CD4-positive, alpha-beta T cell treated with Interleukin-2 at 100 ng/mL for 4 hours (primary cell): ENCODE results near the gene EEPD1.

Experiments used
- DNase-seq: peaks from one replicate; pipeline ENCODE4 v3.0.0-alpha.2; 2020; ENCODE audit warnings: low spot score

The EEPD1 gene

DNA sequence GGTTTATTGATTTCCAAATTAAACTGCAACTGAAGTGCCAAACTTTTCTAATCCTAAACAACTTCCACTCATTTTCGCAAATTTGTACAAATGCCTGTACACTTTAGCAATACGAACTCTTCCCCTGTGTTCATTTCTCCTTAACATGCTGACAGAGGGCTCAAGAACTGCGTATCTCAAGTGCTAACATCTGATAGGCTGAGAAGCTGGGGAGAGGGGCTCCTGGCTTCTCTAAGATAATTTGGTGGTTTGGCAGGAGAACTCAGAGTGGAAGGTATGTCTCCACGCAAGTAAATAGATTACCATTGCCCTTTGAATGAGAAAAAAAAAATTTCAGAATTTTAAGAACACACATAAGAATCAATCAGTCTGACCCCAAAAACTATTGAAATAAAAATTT lies 183.3 kb downstream of the EEPD1 start:
- DNase-seq, result no peak

DNA sequence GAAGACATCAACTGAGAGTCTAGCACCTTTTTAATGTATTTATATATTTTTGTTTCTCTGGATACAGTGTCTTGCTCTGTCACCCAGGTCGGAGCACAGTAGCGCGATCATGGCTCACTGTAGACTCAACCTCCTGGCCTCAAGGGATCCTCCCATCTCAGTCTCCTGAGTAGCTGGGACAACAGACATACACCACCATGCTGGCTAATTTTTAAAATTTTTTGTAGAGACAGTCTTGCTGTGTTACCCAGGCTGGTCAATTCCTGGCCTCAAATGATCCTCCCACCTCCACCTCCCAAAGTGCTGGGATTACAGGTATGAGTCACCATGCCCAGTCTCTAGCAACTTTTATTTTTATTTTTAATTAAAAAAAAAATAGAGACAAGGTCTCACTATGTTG lies 185.2 kb downstream of the EEPD1 start:
- DNase-seq, result no peak

DNA sequence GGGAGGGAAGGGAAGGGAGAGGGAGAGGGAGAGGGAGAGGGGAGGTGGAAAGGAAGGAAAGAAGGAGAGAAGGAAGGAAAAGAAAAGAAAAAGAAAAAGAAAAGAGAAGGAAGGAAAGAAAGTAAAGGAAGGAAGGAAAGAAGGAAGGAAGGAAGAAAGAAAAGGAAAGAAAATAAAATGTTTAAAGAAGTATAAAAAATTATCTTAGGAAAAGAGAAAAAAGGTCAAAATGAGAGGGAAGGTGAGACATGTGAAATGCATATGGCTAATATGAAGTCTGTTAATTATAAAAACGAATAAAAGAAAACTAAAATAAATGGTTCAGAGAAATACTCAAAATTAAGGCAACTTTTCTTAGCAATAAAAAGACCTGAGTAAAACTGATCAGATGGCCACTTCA lies 190.5 kb downstream of the EEPD1 start:
- DNase-seq, result no peak

DNA sequence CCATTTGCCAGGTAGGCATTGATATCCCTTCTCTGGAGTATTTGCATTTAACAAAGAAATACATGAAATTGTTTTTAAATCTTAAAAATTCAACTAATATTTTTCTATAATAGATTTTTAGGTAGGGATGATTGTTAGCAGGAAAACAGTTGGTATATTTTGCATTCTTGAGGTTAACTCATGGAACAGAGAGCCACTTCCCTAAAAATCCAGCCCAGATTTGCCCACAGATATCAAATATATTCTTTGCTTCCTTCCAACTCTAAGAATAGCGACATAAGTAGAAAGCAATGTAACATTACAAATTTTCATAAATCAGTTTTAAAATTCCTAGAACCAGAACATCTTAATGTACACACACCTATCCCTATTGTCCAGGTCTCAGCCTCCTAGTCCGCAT lies 191.6 kb downstream of the EEPD1 start:
- no peak for DNase-seq

DNA sequence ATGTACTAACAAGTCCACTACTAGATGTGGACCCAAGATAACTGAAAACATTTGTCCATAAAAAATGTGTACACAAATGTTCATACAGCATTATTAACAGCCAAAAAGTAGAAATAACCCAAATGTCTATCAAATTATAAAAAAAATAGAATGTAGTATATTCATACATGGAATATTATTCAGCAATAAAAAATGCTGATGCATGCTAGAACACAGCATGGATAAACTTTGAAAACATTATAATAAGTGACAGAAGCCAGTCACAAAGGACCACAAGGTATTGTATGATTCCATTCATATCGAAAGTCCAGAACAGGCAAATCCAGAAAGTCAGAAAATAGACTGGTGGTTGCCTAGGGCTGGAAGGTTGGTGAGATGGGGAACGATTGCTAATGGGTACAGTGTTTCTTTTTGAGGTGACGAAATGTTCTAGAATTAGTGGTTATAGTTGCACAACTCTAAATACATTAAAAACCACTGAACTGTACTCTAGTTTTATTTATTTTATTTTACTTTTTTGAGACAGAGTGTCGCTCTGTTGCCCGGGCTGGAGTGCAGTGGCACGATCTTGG lies 193.3 kb downstream of the EEPD1 start:
- DNase-seq, result no peak

DNA sequence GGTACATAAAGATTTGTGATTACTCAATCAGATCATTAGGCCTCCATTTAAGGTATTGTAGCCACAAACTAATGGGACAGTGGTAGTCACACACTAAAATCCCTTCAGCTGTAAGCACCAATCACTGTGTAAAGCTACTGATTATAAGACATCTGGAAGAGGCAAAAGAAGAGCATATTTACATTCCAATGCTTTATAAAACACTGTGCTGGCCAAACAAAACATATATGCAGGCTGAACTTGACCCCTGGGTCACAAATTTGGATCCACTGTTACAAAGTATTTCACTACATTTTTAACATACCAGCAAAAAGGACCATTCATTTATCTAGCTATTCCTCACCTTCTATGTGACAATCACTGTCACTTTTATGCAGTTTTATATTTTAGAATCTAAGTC lies 195.2 kb downstream of the EEPD1 start:
- no peak for DNase-seq

DNA sequence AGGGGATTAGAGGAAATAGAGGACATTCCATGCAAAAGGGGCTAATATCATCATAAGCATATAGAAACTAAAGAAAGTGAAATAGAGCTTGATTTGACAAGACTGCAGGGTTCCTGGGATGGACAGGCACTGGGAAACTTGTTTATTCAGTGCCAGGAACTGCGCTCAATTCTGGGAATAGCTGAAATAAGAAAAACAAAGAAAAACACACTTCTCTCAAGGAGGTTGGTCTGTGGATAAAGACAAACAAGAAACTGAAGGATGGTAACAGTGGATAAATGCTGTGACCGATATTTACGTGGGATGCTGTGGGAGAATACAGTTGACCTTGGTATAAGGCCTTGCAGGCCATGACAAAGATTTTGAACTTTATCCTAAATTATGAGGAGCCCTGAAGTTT lies 195.7 kb downstream of the EEPD1 start:
- no peak for DNase-seq

DNA sequence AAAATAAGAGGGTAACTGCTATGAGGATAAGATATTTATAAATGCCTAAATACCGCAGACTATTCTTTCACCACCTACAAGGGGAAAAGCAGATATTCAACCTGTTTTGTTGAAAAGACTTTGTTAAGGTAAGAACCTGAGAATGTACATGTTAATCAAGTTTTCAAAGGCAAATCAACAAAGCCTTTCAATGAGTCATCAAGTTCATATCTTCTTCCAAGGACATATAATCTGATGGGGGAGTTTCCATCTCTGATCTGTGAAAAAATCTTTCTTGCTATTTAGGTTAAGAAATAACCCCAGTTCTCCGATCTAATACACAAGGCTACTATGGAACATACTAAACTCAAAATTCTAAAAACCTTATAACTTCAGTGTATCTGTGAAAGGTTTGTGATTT lies 196.6 kb downstream of the EEPD1 start:
- DNase-seq, result no peak
